SK-N-DZ (cell line): ENCODE data around the gene SLC28A1.

ENCODE experiments used
- DNase-seq: peaks from one replicate; pipeline ENCODE4 v3.0.0-alpha.2; 2015; ENCODE audit warnings: low spot score
- small RNA-seq, 2 experiments: library from RNA; depleted of rRNA; stranded (forward); fragments of <200 nt; gene quantifications; one replicate each; pipeline ENCODE3, GENCODE V24; 2014

SLC28A1 gene

DNA sequence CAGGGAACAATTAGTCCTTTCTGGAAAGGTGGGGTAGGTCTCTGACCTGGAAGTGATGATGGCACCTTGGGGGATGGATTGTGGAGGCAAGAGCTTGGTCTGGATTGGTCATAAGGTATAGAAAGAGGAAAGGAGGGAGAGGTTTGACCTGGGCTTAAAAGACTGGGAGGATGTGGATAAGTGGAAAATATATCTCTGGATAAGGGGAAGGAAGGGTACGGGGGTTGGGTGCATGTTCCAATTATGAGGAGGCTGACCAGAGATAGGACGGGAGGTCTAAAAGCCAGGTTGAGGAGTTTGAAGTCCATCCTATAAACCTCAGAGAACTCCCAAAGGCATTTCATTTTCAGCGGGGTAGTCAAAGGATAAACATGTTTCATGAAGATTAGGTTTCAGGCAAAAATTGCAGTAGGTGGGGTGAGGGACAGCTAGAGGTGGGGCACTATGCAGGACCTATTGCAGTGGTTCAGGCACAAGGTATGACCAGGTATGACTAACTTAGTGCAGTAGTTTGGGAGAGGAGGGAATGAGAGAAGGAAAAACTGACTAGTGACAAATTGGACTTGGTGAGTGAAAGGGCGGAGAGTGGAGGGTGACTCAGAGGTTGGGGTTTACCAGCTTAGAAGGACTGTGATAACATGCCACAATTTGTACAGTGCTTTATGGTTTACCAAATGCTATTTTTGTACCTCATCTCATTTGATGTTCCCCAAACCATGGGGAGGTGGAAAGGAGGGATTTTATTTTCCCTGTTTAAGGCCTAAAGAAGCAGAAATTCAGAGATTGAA is 107.9 kb downstream of the SLC28A1 start:
- DNase-seq = no peak

Small RNAs within 50 kb of the gene (small RNA-seq; reads per million reads assigned to genes)
- gene RF00402 (0 reads per million in 2 experiments), gene RNU6-339P (0 reads per million in 2 experiments), gene RNU6-796P (0 reads per million in 2 experiments)
